Trophoblast cell (in vitro differentiated cells and primary cell): Measurements from ENCODE around the gene JPH3.

ENCODE experiments used
- DNase-seq, 2 donors: peaks; one replicate each; pipeline ENCODE4 v3.0.0-alpha.2; 2016
- H2AFZ ChIP-seq: 2 replicates; pipeline ENCODE4 v1.6.1; 2013; ENCODE audit warnings: low read length, moderate library complexity, mild to moderate bottlenecking; ENCODE audit not compliant: insufficient read depth, poor library complexity
- H2AK5ac ChIP-seq: 2 replicates; pipeline ENCODE4 v1.6.1; 2013; ENCODE audit warnings: mild to moderate bottlenecking, low read length
- H2BK120ac ChIP-seq: 2 replicates; pipeline ENCODE4 v1.6.1; 2013; ENCODE audit warnings: low read length, mild to moderate bottlenecking, moderate library complexity; ENCODE audit not compliant: insufficient read depth, poor library complexity
- H2BK12ac ChIP-seq: 2 replicates; pipeline ENCODE4 v1.6.1; 2013; ENCODE audit warnings: mild to moderate bottlenecking, low read length, moderate library complexity
- H2BK5ac ChIP-seq: 2 replicates; pipeline ENCODE4 v1.6.1; 2013; ENCODE audit warnings: low read length, low read depth, moderate library complexity, mild to moderate bottlenecking; ENCODE audit not compliant: poor library complexity
- H3K14ac ChIP-seq: 2 replicates; pipeline ENCODE4 v1.6.1; 2013; ENCODE audit warnings: mild to moderate bottlenecking, low read length
- H3K18ac ChIP-seq: 2 replicates; pipeline ENCODE4 v1.6.1; 2013; ENCODE audit warnings: mild to moderate bottlenecking, low read length
- H3K23ac ChIP-seq: 2 replicates; pipeline ENCODE4 v1.6.1; 2013; ENCODE audit warnings: low read length
- H3K27ac ChIP-seq: 2 replicates; pipeline ENCODE4 v1.5.1; 2013; ENCODE audit warnings: low read depth, mild to moderate bottlenecking, inconsistent platforms, low read length, moderate library complexity
- H3K27me3 ChIP-seq: 2 replicates; pipeline ENCODE4 v1.6.1; 2013; ENCODE audit warnings: inconsistent platforms, mild to moderate bottlenecking, low read length, moderate library complexity; ENCODE audit not compliant: insufficient read depth
- H3K36me3 ChIP-seq, 2 experiments: 1 replicate in 1 of 2; 2 replicates in 1 of 2; pipeline ENCODE4 v1.6.1; 2013; ENCODE audit warnings: low read length in 2 of 2, mild to moderate bottlenecking in 2 of 2, moderate library complexity in 1 of 2; ENCODE audit not compliant: insufficient read depth in 2 of 2, control insufficient read depth in 1 of 2
- H3K4ac ChIP-seq: 2 replicates; pipeline ENCODE4 v1.6.1; 2013; ENCODE audit warnings: low read depth, mild to moderate bottlenecking, low read length, moderate library complexity
- H3K4me1 ChIP-seq, 2 experiments: 1 replicate in 1 of 2; 2 replicates in 1 of 2; pipeline ENCODE4 v1.6.1; 2013; ENCODE audit warnings: low read length in 2 of 2, mild to moderate bottlenecking in 2 of 2, moderate library complexity in 1 of 2; ENCODE audit not compliant: insufficient read depth in 2 of 2, control insufficient read depth in 1 of 2
- H3K4me2 ChIP-seq: 2 replicates; pipeline ENCODE4 v1.6.1; 2013; ENCODE audit warnings: inconsistent platforms, mild to moderate bottlenecking, low read length, moderate library complexity
- H3K4me3 ChIP-seq: 2 replicates; pipeline ENCODE4 v1.5.1; 2013; ENCODE audit warnings: mild to moderate bottlenecking, low read depth, low read length, inconsistent platforms
- H3K79me1 ChIP-seq: one replicate; pipeline ENCODE4 v1.6.1; 2013; ENCODE audit warnings: low read length
- H3K79me2 ChIP-seq: 2 replicates; pipeline ENCODE4 v1.6.1; 2013; ENCODE audit warnings: low read length, mild to moderate bottlenecking; ENCODE audit not compliant: control insufficient read depth, insufficient read depth, poor library complexity
- H3K9ac ChIP-seq: 2 replicates; pipeline ENCODE4 v1.6.1; 2013; ENCODE audit warnings: mild to moderate bottlenecking, low read length
- H3K9me3 ChIP-seq: 2 replicates; pipeline ENCODE4 v1.6.1; 2013; ENCODE audit warnings: low read depth, mild to moderate bottlenecking, control low read depth, inconsistent platforms, low read length; ENCODE audit not compliant: insufficient read depth
- H4K12ac ChIP-seq: 2 replicates; pipeline ENCODE4 v1.6.1; 2013; ENCODE audit warnings: low read depth, mild to moderate bottlenecking, low read length, moderate library complexity
- H4K8ac ChIP-seq: 2 replicates; pipeline ENCODE4 v1.6.1; 2013; ENCODE audit warnings: low read depth, mild to moderate bottlenecking, low read length, moderate library complexity
- H4K91ac ChIP-seq: one replicate; pipeline ENCODE4 v1.6.1; 2013; ENCODE audit warnings: low read depth, mild to moderate bottlenecking, low read length, moderate library complexity
- WGBS: extraction: QIAGEN DNeasy Blood & Tissue Kit; methylation state at CpG from one replicate; pipeline ENCODE4 v1.1.7; 2013; ENCODE audit warnings: missing lambda C conversion rate; ENCODE audit not compliant: insufficient read length, insufficient coverage; ENCODE audit errors: extremely low coverage; 5-methylcytosine and 5-hydroxymethylcytosine counted together

The JPH3 gene

GRCh38 chr16:87603684-87604633 is 1.7 kb downstream of the JPH3 start:
- H3K9me3 ChIP-seq = peaks cover 3% of the 10 kb centered on the region
- H3K18ac ChIP-seq = no peak overlapping the region
- H3K23ac ChIP-seq = no peak overlapping the region
- H2BK12ac ChIP-seq = no peak overlapping the region
- H2AK5ac ChIP-seq = no peak overlapping the region
- no peak overlapping the region for H4K8ac ChIP-seq
- H4K12ac ChIP-seq = no peak overlapping the region
- no peak overlapping the region for H3K4ac ChIP-seq
- no peaks in the 10 kb centered on the region for H3K36me3 ChIP-seq
- WGBS = no CpG with 5 or more reads among the region's 44 CpGs
- no peaks in the 10 kb centered on the region for H3K79me2 ChIP-seq
- peaks cover 21% of the 10 kb centered on the region for H3K27me3 ChIP-seq
- peak overlapping the region; percentile 100 for H3K4me2 ChIP-seq
- no peak overlapping the region for H2BK5ac ChIP-seq
- H3K9ac ChIP-seq = no peak overlapping the region
- no peaks in the 10 kb centered on the region for H3K79me1 ChIP-seq
- no peak for DNase-seq
- no peak overlapping the region for H2BK120ac ChIP-seq
- H3K4me3 ChIP-seq = no peak overlapping the region
- H3K14ac ChIP-seq = no peak overlapping the region
- no peak overlapping the region for H2AFZ ChIP-seq
- H4K91ac ChIP-seq = no peak overlapping the region
- H3K4me1 ChIP-seq = peaks cover 12 to 14% of the 10 kb centered on the region in 2 experiments
- no peak overlapping the region for H3K27ac ChIP-seq

DNA sequence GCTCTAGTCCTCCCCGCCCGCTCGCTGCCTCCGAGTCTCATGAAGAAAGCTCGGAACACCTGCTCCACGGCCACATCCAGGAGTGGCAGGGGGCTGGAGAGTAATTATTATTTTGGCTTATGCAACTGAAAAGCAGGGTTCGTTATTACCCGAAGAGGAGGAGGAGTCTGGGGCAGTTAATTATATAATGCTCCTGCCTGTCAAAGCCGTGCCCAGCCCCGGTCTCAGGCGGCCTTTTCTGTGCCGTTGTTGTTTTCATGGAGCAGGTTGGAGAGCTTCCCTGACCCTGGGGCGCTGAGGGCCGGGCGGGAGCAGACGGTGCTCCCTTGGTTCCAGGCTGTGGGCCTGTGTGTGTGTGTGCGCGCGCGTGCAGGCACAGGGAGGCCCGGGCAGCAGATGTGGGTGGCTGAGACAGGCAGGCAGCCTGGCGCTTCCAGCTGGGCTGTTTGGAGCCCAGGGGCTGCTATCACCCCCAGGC is 2.4 kb downstream of the JPH3 start:
- Histone ChIP-seq H3K79me1 (no peaks in the 10 kb centered on the region), H3K23ac (no peak overlapping the region), H2BK12ac (no peak overlapping the region), H3K4ac (no peak overlapping the region), H4K12ac (no peak overlapping the region), H4K91ac (no peak overlapping the region), H2AFZ (no peak overlapping the region), H2AK5ac (no peak overlapping the region), H3K18ac (no peak overlapping the region), H3K9ac (no peak overlapping the region), H3K4me1 (peaks cover 12 to 14% of the 10 kb centered on the region in 2 experiments), H3K4me2 (no peak overlapping the region), H3K27me3 (peaks cover 21% of the 10 kb centered on the region), H4K8ac (no peak overlapping the region), H3K27ac (no peak overlapping the region), H3K4me3 (no peak overlapping the region), H3K36me3 (no peaks in the 10 kb centered on the region), H3K9me3 (peaks cover 3% of the 10 kb centered on the region), H3K14ac (no peak overlapping the region), H2BK5ac (no peak overlapping the region), H2BK120ac (no peak overlapping the region), H3K79me2 (no peaks in the 10 kb centered on the region)
- DNase-seq = no peak
- no CpG with 5 or more reads among the region's 22 CpGs for WGBS

DNA sequence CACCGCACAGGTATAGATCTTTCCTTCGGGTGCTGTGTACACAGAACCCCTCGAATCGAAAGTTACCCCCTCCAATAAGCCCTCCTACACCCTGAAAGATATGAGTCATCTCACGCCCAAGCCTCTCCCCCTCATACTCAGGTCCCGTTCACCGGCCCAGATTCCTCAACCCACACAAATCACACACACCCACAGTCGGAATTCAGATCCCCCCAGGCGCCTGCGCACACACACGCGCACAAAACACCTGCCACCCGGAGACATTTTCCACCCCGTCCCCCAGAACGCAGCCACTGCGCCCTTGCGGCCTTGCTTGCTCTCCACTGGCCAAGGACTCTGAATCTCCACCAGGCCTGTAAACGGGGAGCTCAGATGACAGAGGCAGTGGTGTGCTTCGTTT is 4.9 kb downstream of the JPH3 start:
- Histone ChIP-seq H3K4me3 (no peak overlapping the region), H2AK5ac (no peak overlapping the region), H3K4me2 (no peak overlapping the region), H2BK12ac (no peak overlapping the region), H3K79me1 (no peaks in the 10 kb centered on the region), H3K18ac (no peak overlapping the region), H2BK5ac (no peak overlapping the region), H2BK120ac (no peak overlapping the region), H3K79me2 (no peaks in the 10 kb centered on the region), H3K23ac (no peak overlapping the region), H3K4me1 (peaks cover 12 to 14% of the 10 kb centered on the region in 2 experiments), H3K9ac (no peak overlapping the region), H3K4ac (no peak overlapping the region), H3K36me3 (no peaks in the 10 kb centered on the region), H4K12ac (no peak overlapping the region), H3K9me3 (peaks cover 3% of the 10 kb centered on the region), H3K27me3 (peaks cover 21% of the 10 kb centered on the region), H4K91ac (no peak overlapping the region), H3K14ac (no peak overlapping the region), H2AFZ (no peak overlapping the region), H4K8ac (no peak overlapping the region), H3K27ac (no peak overlapping the region)
- no peak for DNase-seq
- no CpG with 5 or more reads among the region's 19 CpGs for WGBS

- no peak overlapping the region for H2AFZ ChIP-seq
- H3K4me3 ChIP-seq = no peak overlapping the region
- H3K18ac ChIP-seq = no peak overlapping the region
- H3K36me3 ChIP-seq = no peaks in the 10 kb centered on the region
- H4K91ac ChIP-seq = no peak overlapping the region
- peaks cover 12 to 14% of the 10 kb centered on the region in 2 experiments for H3K4me1 ChIP-seq
- no peak overlapping the region for H4K8ac ChIP-seq
- no peaks in the 10 kb centered on the region for H3K79me2 ChIP-seq
- no CpG with 5 or more reads among the region's 13 CpGs for WGBS
- no peak overlapping the region for H2AK5ac ChIP-seq
- H3K27ac ChIP-seq = no peak overlapping the region
- no peak for DNase-seq
- H3K23ac ChIP-seq = no peak overlapping the region
- H3K4ac ChIP-seq = no peak overlapping the region
- no peak overlapping the region for H4K12ac ChIP-seq
- H2BK120ac ChIP-seq = no peak overlapping the region
- H3K9ac ChIP-seq = no peak overlapping the region
- H3K4me2 ChIP-seq = no peak overlapping the region
- peaks cover 20% of the 10 kb centered on the region for H3K27me3 ChIP-seq
- H3K14ac ChIP-seq = no peak overlapping the region
- no peaks in the 10 kb centered on the region for H3K79me1 ChIP-seq
- no peak overlapping the region for H2BK5ac ChIP-seq
- H3K9me3 ChIP-seq = peaks cover 3% of the 10 kb centered on the region
- H2BK12ac ChIP-seq = no peak overlapping the region
Observed at GRCh38 chr16:87607871-87608270, 5.6 kb downstream of the JPH3 start.
